Liver (tissue), 9 donors: ENCODE measurements around the gene MFAP3L. TPM values are rescaled to one million over a fixed set of nuclear protein-coding genes. Genes with fewer than 3 reads are reported as not detected.

Source experiments
- DNase-seq: peaks from one replicate; pipeline ENCODE4 v3.0.0-alpha.2; 2017; ENCODE audit warnings: low spot score
- H3K27ac ChIP-seq, 2 donors: one replicate each; pipeline ENCODE4 v1.7.0; 2013; ENCODE audit warnings: inconsistent platforms in 2 of 2, low read length in 2 of 2, control low read depth in 1 of 2, low read depth in 1 of 2, mild to moderate bottlenecking in 1 of 2
- H3K27me3 ChIP-seq, 4 donors: one replicate each; pipeline versions ENCODE4 v1.6.1 to v1.7.0; 2013; ENCODE audit warnings: low read length in 3 of 4, inconsistent platforms in 1 of 4, mild to moderate bottlenecking in 1 of 4, moderate library complexity in 1 of 4; ENCODE audit not compliant: control insufficient read depth in 4 of 4, insufficient read depth in 4 of 4
- H3K36me3 ChIP-seq, 4 donors: one replicate each; pipeline versions ENCODE4 v1.6.1 to v1.7.0; 2013; ENCODE audit warnings: low read length in 3 of 4, mild to moderate bottlenecking in 3 of 4, low read depth in 1 of 4, moderate library complexity in 1 of 4; ENCODE audit not compliant: control insufficient read depth in 4 of 4, insufficient read depth in 3 of 4
- H3K4me1 ChIP-seq, 4 donors: one replicate each; pipeline versions ENCODE4 v1.6.1 to v1.7.0; 2013; ENCODE audit warnings: low read length in 3 of 4, mild to moderate bottlenecking in 3 of 4, moderate library complexity in 1 of 4; ENCODE audit not compliant: control insufficient read depth in 4 of 4, insufficient read depth in 4 of 4
- H3K4me3 ChIP-seq, 3 donors: one replicate each; pipeline versions ENCODE4 v1.6.1 to v1.7.0; 2013; ENCODE audit warnings: low read length in 3 of 3, control low read depth in 1 of 3, low read depth in 1 of 3, mild to moderate bottlenecking in 1 of 3
- H3K9ac ChIP-seq, 2 donors: one replicate each; pipeline ENCODE4 v1.7.0; 2013; ENCODE audit warnings: low read length in 2 of 2, mild to moderate bottlenecking in 2 of 2, moderate library complexity in 2 of 2, control low read depth in 1 of 2, low read depth in 1 of 2
- H3K9me3 ChIP-seq, 4 donors: one replicate each; pipeline versions ENCODE4 v1.6.1 to v1.7.0; 2013; ENCODE audit warnings: low read length in 3 of 4; ENCODE audit not compliant: control insufficient read depth in 4 of 4
- ATF3 ChIP-seq: IDR thresholded peaks from 2 replicates; pipeline ENCODE4 v1.6.1; 2016; ENCODE audit warnings: antibody characterized with exemption
- CTCF ChIP-seq: fragments of 150-350 bp; IDR thresholded peaks from 2 replicates; pipeline ENCODE4 v1.5.1; 2017; ENCODE audit warnings: improper control_type of control experiment, low read depth, low read length; ENCODE audit not compliant: missing input control
- FOXA1 ChIP-seq: IDR thresholded peaks from 2 replicates; pipeline ENCODE4 v1.6.1; 2016; ENCODE audit warnings: antibody characterized with exemption
- FOXA2 ChIP-seq: IDR thresholded peaks from 2 replicates; pipeline ENCODE4 v1.6.1; 2016; ENCODE audit warnings: antibody characterized with exemption
- GABPA ChIP-seq, 2 donors: IDR thresholded peaks in 1 of 2; conservative IDR thresholded peaks in 1 of 2; 2 replicates each; pipeline ENCODE4 v1.6.1; 2016; ENCODE audit warnings: antibody characterized with exemption in 2 of 2, mild to moderate bottlenecking in 1 of 2, moderate library complexity in 1 of 2
- HNF4G ChIP-seq: IDR thresholded peaks from 2 replicates; pipeline ENCODE4 v1.6.1; 2016; ENCODE audit warnings: antibody characterized with exemption
- JUND ChIP-seq, 2 donors: IDR thresholded peaks; 2 replicates each; pipeline ENCODE4 v1.6.1; 2016; ENCODE audit warnings: antibody characterized with exemption in 2 of 2
- MAX ChIP-seq: IDR thresholded peaks from 2 replicates; pipeline ENCODE4 v1.6.1; 2016; ENCODE audit warnings: antibody characterized with exemption
- RAD21 ChIP-seq, 2 donors: IDR thresholded peaks; 2 replicates each; pipeline ENCODE4 v1.6.1; 2016; ENCODE audit warnings: antibody characterized with exemption in 2 of 2, mild to moderate bottlenecking in 2 of 2
- RXRA ChIP-seq, 2 donors: IDR thresholded peaks; 2 replicates each; pipeline ENCODE4 v1.6.1; 2017 to 2018; ENCODE audit warnings: antibody characterized with exemption in 2 of 2, mild to moderate bottlenecking in 1 of 2
- SP1 ChIP-seq: IDR thresholded peaks from 2 replicates; pipeline ENCODE4 v1.6.1; 2018; ENCODE audit warnings: antibody characterized with exemption, mild to moderate bottlenecking
- YY1 ChIP-seq: IDR thresholded peaks from 2 replicates; pipeline ENCODE4 v1.6.1; 2016; ENCODE audit warnings: antibody characterized with exemption, mild to moderate bottlenecking
- ZBTB33 ChIP-seq: IDR thresholded peaks from 2 replicates; pipeline ENCODE4 v1.6.1; 2016; ENCODE audit warnings: antibody characterized with exemption
- WGBS: extraction: QIAGEN DNeasy Blood & Tissue Kit; methylation state at CpG from one replicate; pipeline ENCODE4 v1.1.7; 2013; 5-methylcytosine and 5-hydroxymethylcytosine counted together
- polyA plus RNA-seq, 2 donors: library from polyadenylated mRNA; stranded (reverse) in 1 of 2; unstranded in 1 of 2; fragments of 200-250 nt in 1 of 2; fragments of >200 nt in 1 of 2; fragmentation: Nextera tagmentation in 1 of 2; extraction: Ambion mirVana in 1 of 2; gene quantifications; one replicate each; pipeline versions ENCODE4 v1.2.1 to v1.2.3, GENCODE V29; 2013 to 2015
- total RNA-seq, 2 donors: library from RNA; depleted of rRNA; stranded (reverse); fragments of >200 nt; gene quantifications; one replicate each; pipeline ENCODE4 v1.2.3, GENCODE V29; 2014
- donor health status: healthy.
- donor health status: healthy.
- donor health status: healthy.
- donor health status: healthy.
- donor health status: healthy.

The MFAP3L gene
- total and polyA plus RNA-seq, 4 donors = 16.5 to 102 (median 18.5) TPM

- Histone ChIP-seq H3K9me3 (no peaks in the 10 kb centered on the region), H3K4me3 (no peak overlapping the region), H3K4me1 (peaks cover 0 to 9% (median 0%) of the 10 kb centered on the region in 4 donors), H3K27ac (no peak overlapping the region), H3K9ac (no peak overlapping the region), H3K27me3 (no peaks in the 10 kb centered on the region), H3K36me3 (no peaks in the 10 kb centered on the region)
- no peak for TF ChIP-seq CTCF
- no peak for TF ChIP-seq MAX
- TF ChIP-seq GABPA (IDR thresholded peaks at IDR 0.05 in 1 of 2, conservative IDR thresholded peaks at IDR 0.05 in 1 of 2) = no peak
- TF ChIP-seq RXRA (IDR thresholded peaks at IDR 0.05) = no peak
- TF ChIP-seq ATF3 = no peak
- no peak for DNase-seq
- WGBS = 97% methylated on average over 2 of the region's 2 CpGs
These were observed 13.6 kb downstream of the MFAP3L start for GRCh38 chr4:170012629-170012958.

GRCh38 chr4:170011921-170012628 lies 14.1 kb downstream of the MFAP3L start:
- Histone ChIP-seq H3K4me1 (peaks cover 0 to 9% (median 0%) of the 10 kb centered on the region in 4 donors), H3K27me3 (no peaks in the 10 kb centered on the region), H3K9ac (no peak overlapping the region), H3K36me3 (no peaks in the 10 kb centered on the region), H3K9me3 (no peaks in the 10 kb centered on the region), H3K27ac (no peak overlapping the region), H3K4me3 (no peak overlapping the region)
- TF ChIP-seq RAD21 (IDR thresholded peaks at IDR 0.05) (peak in 1 of 2 donors; percentile 28), FOXA2 (no peak), SP1 (no peak), MAX (no peak), JUND (IDR thresholded peaks at IDR 0.05) (no peak), RXRA (IDR thresholded peaks at IDR 0.05) (peak in 1 of 2 donors; percentile 13)
- 59% methylated on average over 7 of the region's 7 CpGs for WGBS
- no peak for DNase-seq

GRCh38 chr4:170009291-170009690 lies 16.9 kb downstream of the MFAP3L start:
- H3K4me1 ChIP-seq = peaks cover 0 to 9% (median 0%) of the 10 kb centered on the region in 4 donors
- H3K4me3 ChIP-seq = no peak overlapping the region
- WGBS = 72% methylated on average over 4 of the region's 4 CpGs
- DNase-seq = no peak
- H3K36me3 ChIP-seq = peaks cover 0 to 3% (median under 1%) of the 10 kb centered on the region in 4 donors
- H3K27ac ChIP-seq = no peak overlapping the region
- no peaks in the 10 kb centered on the region for H3K27me3 ChIP-seq
- no peak overlapping the region for H3K9ac ChIP-seq
- H3K9me3 ChIP-seq = no peaks in the 10 kb centered on the region
- no peak for TF ChIP-seq HNF4G
- TF ChIP-seq FOXA1 = no peak
- TF ChIP-seq ZBTB33 = no peak
- no peak for TF ChIP-seq YY1
- TF ChIP-seq RAD21 (IDR thresholded peaks at IDR 0.05) = no peak
- no peak for TF ChIP-seq SP1
